ENCODE measurements around the gene LMBRD1. TPM values are rescaled to one million over a fixed set of nuclear protein-coding genes. Genes with fewer than 3 reads are reported as not detected.

LMBRD1 gene
- polyA plus RNA-seq, 2 of the 4 experiments (the other 2 are of a cell fraction): 14.1 to 23.8 TPM

DNA sequence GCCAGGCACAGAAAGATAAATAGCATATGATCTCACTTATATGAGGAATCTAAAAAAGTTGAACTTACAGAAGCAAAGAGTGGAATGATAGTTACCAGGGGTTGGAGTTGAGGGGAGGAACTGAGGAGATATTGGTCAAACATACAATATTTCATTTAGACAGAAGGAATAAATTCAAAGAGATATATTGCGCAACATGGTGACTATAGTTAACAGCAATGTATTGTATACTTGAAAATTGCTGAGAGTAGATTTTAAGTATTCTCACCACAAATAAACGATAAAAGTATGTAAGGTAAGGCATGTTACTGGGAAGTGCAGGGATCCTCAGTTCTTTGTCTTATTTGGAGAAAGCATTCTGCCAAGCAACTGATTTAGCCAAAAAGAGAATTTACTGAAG lies 171.9 kb downstream of the LMBRD1 start:
- CTCF ChIA-PET: no interaction called here
- no peak for FAIRE-seq

More for the DNA sequence above, 171.9 kb downstream of the LMBRD1 start:
- no peak overlapping the region for H3K4me3 ChIP-seq
- H3K9me3 ChIP-seq: no peaks in the 10 kb centered on the region
- WGBS (ENCODE audit: missing lambda C conversion rate): 51% methylated on average over 2 of the region's 2 CpGs
- DNase-seq (ENCODE audit: low read depth in 1 of 2, low spot score in 1 of 2) (no peak), ATAC-seq (no peak)
- TF ChIP-seq BHLHE40 (IDR thresholded peaks at IDR 0.05; ENCODE audit: low read depth, low read length): no peak
- peak; percentile 69 to 72 for TF ChIP-seq CEBPB (IDR thresholded peaks at IDR 0.05)
- no peak overlapping the region for H3K4me2 ChIP-seq
- POLR2A ChIA-PET: no interaction called here
- H3K4me1 ChIP-seq: no peaks in the 10 kb centered on the region
- H3K27ac ChIP-seq: no peak overlapping the region

Other genes with a start within 250 kb of the LMBRD1 start
- gene COL19A1, start 69.5 kb upstream of the LMBRD1 start, polyA plus RNA-seq (2011; rRNA removed): not detected in 2 replicates
- gene COL19A1, start 69.5 kb upstream of the LMBRD1 start, polyA plus RNA-seq (2017; fragmentation: RNase III; extraction: RNeasy Plus Mini Kit Qiagen cat#74134 plus additional on column Dnase treatment): not detected in 3 replicates